ENCODE data around the gene OCRL. TPM values are rescaled to one million over a fixed set of nuclear protein-coding genes. Genes with fewer than 3 reads are reported as not detected.

The OCRL gene
- total RNA-seq, 4 donors from 2014 or later, result 24.3 to 35.6 (median 26.6) TPM

DNA sequence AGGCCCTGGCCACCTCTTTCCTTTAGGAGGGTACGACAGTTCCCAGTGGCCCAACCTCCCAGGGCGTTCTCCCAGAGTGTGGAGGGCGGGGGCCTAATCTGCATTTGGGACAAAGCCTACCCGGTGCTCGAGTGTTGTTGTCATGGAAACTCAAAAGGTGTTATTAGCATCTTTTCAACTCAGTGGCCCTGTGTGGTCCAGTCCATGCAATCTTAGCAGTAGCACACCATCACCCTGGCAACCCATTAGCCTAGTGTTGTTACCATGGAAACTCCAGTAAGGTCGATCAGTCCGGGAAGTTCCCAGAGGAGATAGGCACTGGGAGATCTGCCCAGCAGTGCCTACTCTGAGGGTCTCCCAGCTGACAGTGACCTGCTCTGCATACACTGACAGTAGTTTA, 94.5 kb downstream of the OCRL start:
- WGBS, 2 donors, result 17 to 36% methylated on average over 1 to 2 of the region's 7 CpGs
- no peak overlapping the region for H3K27ac ChIP-seq
- intact Hi-C loops (cut with DNase I), result no loop called here
- no peaks in the 10 kb centered on the region for H3K4me1 ChIP-seq
- no peaks in the 10 kb centered on the region for H3K27me3 ChIP-seq
- H3K36me3 ChIP-seq, result no peaks in the 10 kb centered on the region
- DNase-seq, result no peak
- no peak overlapping the region for H3K4me3 ChIP-seq (replicated peaks in 1 of 3)
- TF ChIP-seq, protein P1, sequence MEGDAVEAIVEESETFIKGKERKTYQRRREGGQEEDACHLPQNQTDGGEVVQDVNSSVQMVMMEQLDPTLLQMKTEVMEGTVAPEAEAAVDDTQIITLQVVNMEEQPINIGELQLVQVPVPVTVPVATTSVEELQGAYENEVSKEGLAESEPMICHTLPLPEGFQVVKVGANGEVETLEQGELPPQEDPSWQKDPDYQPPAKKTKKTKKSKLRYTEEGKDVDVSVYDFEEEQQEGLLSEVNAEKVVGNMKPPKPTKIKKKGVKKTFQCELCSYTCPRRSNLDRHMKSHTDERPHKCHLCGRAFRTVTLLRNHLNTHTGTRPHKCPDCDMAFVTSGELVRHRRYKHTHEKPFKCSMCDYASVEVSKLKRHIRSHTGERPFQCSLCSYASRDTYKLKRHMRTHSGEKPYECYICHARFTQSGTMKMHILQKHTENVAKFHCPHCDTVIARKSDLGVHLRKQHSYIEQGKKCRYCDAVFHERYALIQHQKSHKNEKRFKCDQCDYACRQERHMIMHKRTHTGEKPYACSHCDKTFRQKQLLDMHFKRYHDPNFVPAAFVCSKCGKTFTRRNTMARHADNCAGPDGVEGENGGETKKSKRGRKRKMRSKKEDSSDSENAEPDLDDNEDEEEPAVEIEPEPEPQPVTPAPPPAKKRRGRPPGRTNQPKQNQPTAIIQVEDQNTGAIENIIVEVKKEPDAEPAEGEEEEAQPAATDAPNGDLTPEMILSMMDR (IDR thresholded peaks at IDR 0.05), result no peak
- TF ChIP-seq POLR2A (IDR thresholded peaks at IDR 0.05), result no peak
- H3K9me3 ChIP-seq, result no peaks in the 10 kb centered on the region

DNA sequence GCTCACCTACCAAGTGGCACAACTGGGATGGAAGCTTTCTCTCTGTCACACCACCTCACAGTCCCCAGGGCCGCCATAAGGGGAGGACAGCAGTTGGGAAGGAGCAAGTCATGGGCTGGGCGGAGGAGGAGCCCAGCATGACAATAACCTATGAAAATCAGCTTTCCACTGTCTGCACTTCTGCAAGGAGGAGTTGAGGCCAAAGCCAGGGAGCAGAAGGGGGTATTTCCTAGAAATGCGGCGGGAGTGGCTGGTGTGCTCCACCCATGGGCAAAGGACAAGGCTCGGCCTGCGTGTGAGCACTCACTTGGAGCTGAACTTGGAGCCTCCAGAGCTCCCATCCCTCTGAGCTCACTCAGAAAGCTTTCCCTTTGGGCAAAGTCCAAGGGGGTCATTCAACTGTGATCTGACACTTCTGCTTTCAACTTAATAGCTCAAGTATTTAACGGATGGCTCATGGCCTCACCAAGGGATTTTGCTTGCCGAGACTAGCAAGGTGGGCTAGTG, 96.2 kb downstream of the OCRL start:
- H3K27me3 ChIP-seq, result no peaks in the 10 kb centered on the region
- TF ChIP-seq, protein P1 (IDR thresholded peaks at IDR 0.05), result no peak
- no peak for TF ChIP-seq POLR2A (IDR thresholded peaks at IDR 0.05)
- H3K36me3 ChIP-seq, result no peaks in the 10 kb centered on the region
- no peaks in the 10 kb centered on the region for H3K9me3 ChIP-seq
- H3K4me3 ChIP-seq (replicated peaks in 1 of 3), result no peak overlapping the region
- no peak overlapping the region for H3K27ac ChIP-seq
- peak in 1 of 2 donors; percentile 22 for DNase-seq
- intact Hi-C loops (cut with DNase I), result loop anchor here (5.0 kb wide), 1 partner anchor 91 kb away; no protein-coding TSS in a partner anchor
- 56 to 80% methylated on average over 4 to 8 of the region's 8 CpGs for WGBS, 2 donors
- no peaks in the 10 kb centered on the region for H3K4me1 ChIP-seq

DNA sequence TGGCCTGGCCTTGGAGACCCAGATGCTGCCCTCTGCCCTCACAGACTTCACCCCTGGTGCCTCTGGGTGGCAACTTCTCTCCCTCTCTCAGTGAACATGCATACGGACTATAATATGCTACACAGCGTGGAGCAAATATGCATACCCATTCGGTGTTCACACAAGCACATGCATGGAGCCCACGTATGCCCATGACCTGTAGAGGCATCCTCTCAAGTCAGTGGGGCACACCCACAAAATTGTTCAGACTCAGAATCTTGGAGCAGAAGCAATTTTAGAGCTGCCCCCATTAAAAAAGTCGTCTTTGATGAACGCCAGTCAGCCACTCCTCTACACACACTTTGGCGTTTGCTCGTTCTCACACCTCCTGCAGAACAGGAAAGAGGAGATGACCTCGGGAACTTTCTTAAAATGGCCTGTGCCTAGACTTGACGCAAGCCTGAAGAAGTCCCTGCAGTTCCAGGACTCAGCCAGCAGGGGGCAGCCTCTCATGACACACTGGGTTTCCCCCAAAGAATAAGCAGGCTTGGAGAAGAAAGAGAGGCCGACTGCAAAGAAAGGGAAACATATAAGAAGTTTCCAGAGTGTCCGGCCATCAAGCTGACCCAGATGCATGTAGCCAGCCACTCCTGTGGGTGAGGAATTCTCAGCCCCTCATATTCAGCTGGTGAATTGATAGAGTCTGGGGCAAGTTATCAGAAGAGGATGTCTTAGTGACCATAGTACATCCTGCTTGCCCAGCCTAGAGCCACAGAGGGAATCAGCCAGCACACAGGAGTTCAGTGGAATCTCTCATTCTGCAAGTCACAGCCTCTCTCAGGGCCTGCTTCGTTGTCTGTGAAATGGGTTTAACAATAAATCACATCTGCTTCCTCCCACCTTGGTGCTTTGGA, 97.4 kb downstream of the OCRL start:
- Histone ChIP-seq H3K9me3 (no peaks in the 10 kb centered on the region), H3K27ac (no peak overlapping the region), H3K4me1 (no peaks in the 10 kb centered on the region), H3K36me3 (no peaks in the 10 kb centered on the region), H3K4me3 (replicated peaks in 1 of 3) (no peak overlapping the region), H3K27me3 (no peaks in the 10 kb centered on the region)
- TF ChIP-seq POLR2A (IDR thresholded peaks at IDR 0.05), result no peak
- TF ChIP-seq, protein P1 (IDR thresholded peaks at IDR 0.05), result peak; percentile 62 to 89 (median 74)
- intact Hi-C loops (cut with DNase I), result loop anchor here (5.0 kb wide), 1 partner anchor 90 kb away; no protein-coding TSS in a partner anchor
- DNase-seq, result peak; percentile 56 to 64
- WGBS, 2 donors, result 30 to 31% methylated on average over 4 to 13 of the region's 13 CpGs

DNA sequence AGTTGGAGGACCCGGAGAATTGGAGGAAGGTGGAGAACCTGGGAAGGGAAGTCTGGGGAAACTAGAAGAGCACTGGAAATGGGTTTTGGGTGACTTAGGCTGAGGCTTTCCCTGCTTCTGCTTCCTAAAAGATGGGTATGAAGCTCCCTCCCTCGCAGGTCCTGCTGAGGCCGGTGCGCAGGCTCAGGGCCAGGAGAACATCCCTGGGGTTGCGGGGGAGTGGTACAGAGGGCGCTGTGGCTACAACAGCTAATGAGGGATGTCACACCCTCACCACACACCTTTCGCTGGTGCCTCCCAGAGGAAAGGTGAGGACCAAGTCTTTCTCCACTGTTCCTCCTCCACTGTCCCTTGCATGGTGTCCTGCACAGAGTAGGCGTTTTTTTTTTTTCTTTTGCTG, 98.9 kb downstream of the OCRL start:
- TF ChIP-seq, protein P1 (IDR thresholded peaks at IDR 0.05), result no peak
- TF ChIP-seq POLR2A (IDR thresholded peaks at IDR 0.05), result no peak
- Histone ChIP-seq H3K4me1 (no peaks in the 10 kb centered on the region), H3K4me3 (replicated peaks in 1 of 3) (no peak overlapping the region), H3K36me3 (no peaks in the 10 kb centered on the region), H3K27me3 (no peaks in the 10 kb centered on the region), H3K27ac (no peak overlapping the region), H3K9me3 (no peaks in the 10 kb centered on the region)
- intact Hi-C loops (cut with DNase I), result loop anchor here (5.0 kb wide), 1 partner anchor 88 kb away; no protein-coding TSS in a partner anchor
- 90% methylated on average over 6 to 7 of the region's 8 CpGs for WGBS, 2 donors
- no peak for DNase-seq

DNA sequence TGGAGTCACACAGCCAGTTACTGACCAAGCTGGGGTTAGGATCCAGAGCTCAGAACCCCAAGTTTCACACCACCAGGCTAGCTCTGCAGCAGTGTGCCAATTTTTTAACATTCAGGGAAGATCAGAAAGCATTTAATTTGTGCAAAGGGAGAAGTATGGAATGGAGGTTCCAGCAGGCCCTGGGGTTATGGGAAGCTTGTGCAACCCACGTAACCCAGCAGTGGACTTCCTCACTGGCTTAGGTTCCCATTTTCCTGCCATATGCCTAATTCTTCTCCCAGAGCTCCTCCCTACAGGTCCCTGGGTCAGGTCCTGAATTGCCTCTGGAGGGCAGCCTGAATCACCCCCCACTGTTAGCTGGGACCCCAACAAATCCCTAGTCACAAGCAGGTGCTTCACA, 100.7 kb downstream of the OCRL start:
- no peak for DNase-seq
- no peaks in the 10 kb centered on the region for H3K27me3 ChIP-seq
- no peaks in the 10 kb centered on the region for H3K9me3 ChIP-seq
- 83 to 88% methylated on average over 1 of the region's 1 CpG for WGBS, 2 donors
- no peaks in the 10 kb centered on the region for H3K36me3 ChIP-seq
- no peak overlapping the region for H3K4me3 ChIP-seq (replicated peaks in 1 of 3)
- H3K27ac ChIP-seq, result no peak overlapping the region
- H3K4me1 ChIP-seq, result no peaks in the 10 kb centered on the region
- intact Hi-C loops (cut with DNase I), result no loop called here
- no peak for TF ChIP-seq POLR2A (IDR thresholded peaks at IDR 0.05)
- TF ChIP-seq, protein P1 (IDR thresholded peaks at IDR 0.05), result no peak

Measured in thyroid gland (tissue), 4 donors.